RWPE2 (cell line): ENCODE measurements around the gene KCNH5.

Experiments used
- ATAC-seq: fragments of 200-7000 bp; cut with Tn5 transposase; 3 replicates; pipeline ENCODE4 v1.9.1; 2021; ENCODE audit warnings: low read depth
- DNase-seq: peaks from one replicate; pipeline ENCODE4 v3.0.0-alpha.2; 2020; ENCODE audit warnings: low spot score
- H3K27ac ChIP-seq: fragments of 450-650 bp; 2 replicates; pipeline ENCODE4 v1.5.1; 2017; ENCODE audit warnings: mild to moderate bottlenecking; ENCODE audit not compliant: poor library complexity, severe bottlenecking
- H3K27me3 ChIP-seq: fragments of 250-450 bp; sonication (Bioruptor Pico); 2 replicates; pipeline ENCODE4 v1.5.1; 2021; ENCODE audit warnings: mild to moderate bottlenecking, moderate library complexity; ENCODE audit not compliant: insufficient read depth, poor library complexity, severe bottlenecking
- H3K36me3 ChIP-seq: fragments of 250-450 bp; sonication (Bioruptor Pico); 2 replicates; pipeline ENCODE4 v1.5.1; 2020; ENCODE audit warnings: low read depth, mild to moderate bottlenecking, moderate library complexity
- H3K4me1 ChIP-seq: fragments of 250-450 bp; sonication (Bioruptor Pico); 2 replicates; pipeline ENCODE4 v1.5.1; 2021; ENCODE audit warnings: mild to moderate bottlenecking, moderate library complexity; ENCODE audit not compliant: insufficient read depth, poor library complexity, severe bottlenecking
- H3K4me3 ChIP-seq: fragments of 250-450 bp; sonication (Bioruptor Pico); 2 replicates; pipeline ENCODE4 v1.5.1; 2021; ENCODE audit warnings: mild to moderate bottlenecking, moderate library complexity; ENCODE audit not compliant: severe bottlenecking
- H3K9me3 ChIP-seq: fragments of 250-450 bp; sonication (Bioruptor Pico); 2 replicates; pipeline ENCODE4 v1.5.1; 2021; ENCODE audit warnings: mild to moderate bottlenecking, moderate library complexity; ENCODE audit not compliant: severe bottlenecking
- CTCF ChIP-seq: fragments of 450-650 bp; IDR thresholded peaks from one replicate; pipeline ENCODE4 v1.5.1; 2017; ENCODE audit warnings: mild to moderate bottlenecking, moderate library complexity; ENCODE audit not compliant: poor library complexity, severe bottlenecking

KCNH5 gene

GRCh38 chr14:62655166-62655565 lies 390.1 kb downstream of the KCNH5 start:
- no peak for ATAC-seq
- Histone ChIP-seq H3K4me3 (no peak overlapping the region), H3K9me3 (no peaks in the 10 kb centered on the region), H3K27ac (no peak overlapping the region), H3K27me3 (no peaks in the 10 kb centered on the region), H3K36me3 (no peaks in the 10 kb centered on the region), H3K4me1 (no peaks in the 10 kb centered on the region)
- TF ChIP-seq CTCF, result no peak
- no peak for DNase-seq

GRCh38 chr14:62654641-62655040 lies 390.6 kb downstream of the KCNH5 start:
- no peaks in the 10 kb centered on the region for H3K9me3 ChIP-seq

More at GRCh38 chr14:62654641-62655040, 390.6 kb downstream of the KCNH5 start:
- no peak for TF ChIP-seq CTCF
- Histone ChIP-seq H3K27me3 (no peaks in the 10 kb centered on the region), H3K27ac (no peak overlapping the region), H3K4me3 (no peak overlapping the region), H3K4me1 (no peaks in the 10 kb centered on the region), H3K36me3 (no peaks in the 10 kb centered on the region)
- DNase-seq (no peak), ATAC-seq (no peak)
